Colonic mucosa (tissue), 4 donors: ENCODE data around the gene CDKN2D. TPM values are rescaled to one million over a fixed set of nuclear protein-coding genes. Genes with fewer than 3 reads are reported as not detected.
A peak's percentile ranks its signal among the peaks of the same experiment; 100 is the strongest.

Experiments used
- DNase-seq: peaks from one replicate; pipeline ENCODE4 v3.0.0-alpha.2; 2020
- H3K27ac ChIP-seq: fragments of 200-600 bp; one replicate; pipeline ENCODE4 v1.8.0; 2021
- H3K27me3 ChIP-seq: fragments of 200-600 bp; one replicate; pipeline ENCODE4 v1.8.0; 2021
- H3K36me3 ChIP-seq: fragments of 200-600 bp; one replicate; pipeline ENCODE4 v1.8.0; 2021
- H3K4me1 ChIP-seq: fragments of 200-600 bp; one replicate; pipeline ENCODE4 v1.8.0; 2021; ENCODE audit warnings: mild to moderate bottlenecking
- H3K4me3 ChIP-seq: fragments of 200-600 bp; one replicate; pipeline ENCODE4 v1.8.0; 2021
- H3K9ac ChIP-seq, 2 donors: one replicate each; pipeline ENCODE4 v1.7.0; 2013; ENCODE audit warnings: control low read depth in 2 of 2, low read depth in 2 of 2, low read length in 2 of 2
- H3K9me3 ChIP-seq: fragments of 200-600 bp; one replicate; pipeline ENCODE4 v1.8.0; 2021
- CTCF ChIP-seq: fragments of 200-600 bp; IDR thresholded peaks from one replicate; pipeline ENCODE4 v1.8.0; 2022; ENCODE audit warnings: antibody characterized with exemption, mild to moderate bottlenecking
- intact Hi-C: fragments of 100-400 bp; cut with DNase I; formaldehyde crosslinking; loops from one replicate; pipeline ENCODE4 v1.14.1; 2022
- total RNA-seq, 2 donors: library from RNA; stranded (reverse); fragmentation: NEBNext Ultra II Directional in 1 of 2; extraction: Animal tissue kit (Norgen Biotek cat#: 25700) in 1 of 2; gene quantifications; one replicate each; pipeline ENCODE4 v1.2.1, GENCODE V29; 2021
- donor health status: healthy.
- donor health status: DM: no; HTN: no; CAD: no.
- donor health status: DM: no; HTN: no; CAD: no.

CDKN2D gene
- total RNA-seq, 2 donors from 2014 or later = 11.1 to 13.4 TPM

- Histone ChIP-seq H3K4me1 (peaks cover 14% of the 10 kb centered on the region), H3K27me3 (no peaks in the 10 kb centered on the region), H3K9ac (peak overlapping the region in 1 of 2 donors; percentile 64), H3K27ac (peak overlapping the region; percentile 80), H3K36me3 (no peaks in the 10 kb centered on the region), H3K4me3 (peak overlapping the region; percentile 14), H3K9me3 (no peaks in the 10 kb centered on the region)
- peak; percentile 38 for DNase-seq
- no peak for TF ChIP-seq CTCF
- intact Hi-C loops = no loop called here
Measured at GRCh38 chr19:10566658-10567410, 1.9 kb downstream of the CDKN2D start.

- peaks cover 14% of the 10 kb centered on the region for H3K4me1 ChIP-seq
- DNase-seq = no peak
- peak overlapping the region; percentile 64 for H3K9ac ChIP-seq
- no peaks in the 10 kb centered on the region for H3K9me3 ChIP-seq
- no peaks in the 10 kb centered on the region for H3K27me3 ChIP-seq
- no peak for TF ChIP-seq CTCF
- peak overlapping the region; percentile 80 for H3K27ac ChIP-seq
- H3K36me3 ChIP-seq = no peaks in the 10 kb centered on the region
- intact Hi-C loops = no loop called here
- H3K4me3 ChIP-seq = peak overlapping the region; percentile 88
Measured at GRCh38 chr19:10566408-10566657, 2.4 kb downstream of the CDKN2D start.

GRCh38 chr19:10565567-10566407 lies 3.0 kb downstream of the CDKN2D start, which contains the start of gene KRI1:
TSS of gene KRI1 (minus strand) at chr19:10566010. CDS start at chr19:10565999, 11 bp downstream.
- no peak for TF ChIP-seq CTCF
- Histone ChIP-seq H3K36me3 (no peaks in the 10 kb centered on the region), H3K9me3 (no peaks in the 10 kb centered on the region), H3K9ac (peak within 1 kb of the TSS; percentile 87 to 93), H3K27ac (peak within 1 kb of the TSS; percentile 80), H3K4me1 (peaks cover 14% of the 10 kb centered on the region), H3K27me3 (no peaks in the 10 kb centered on the region), H3K4me3 (peak within 1 kb of the TSS; percentile 88)
- DNase-seq = peak; percentile 99
- intact Hi-C loops = no loop called here

GRCh38 chr19:10565028-10565566 lies 3.7 kb downstream of the CDKN2D start:
- peak overlapping the region; percentile 80 for H3K27ac ChIP-seq
- H3K4me3 ChIP-seq = peak overlapping the region; percentile 88
- peak overlapping the region; percentile 87 to 93 for H3K9ac ChIP-seq
- H3K4me1 ChIP-seq = peaks cover 14% of the 10 kb centered on the region
- peak; percentile 42 for DNase-seq
- no peaks in the 10 kb centered on the region for H3K27me3 ChIP-seq
- H3K9me3 ChIP-seq = no peaks in the 10 kb centered on the region
- no peak for TF ChIP-seq CTCF
- peaks cover under 1% of the 10 kb centered on the region for H3K36me3 ChIP-seq
- intact Hi-C loops = no loop called here

GRCh38 chr19:10562609-10563008 lies 6.2 kb downstream of the CDKN2D start:
- no peak overlapping the region for H3K9ac ChIP-seq
- DNase-seq = no peak
- H3K27me3 ChIP-seq = no peaks in the 10 kb centered on the region
- H3K27ac ChIP-seq = no peak overlapping the region
- H3K4me3 ChIP-seq = no peak overlapping the region
- peaks cover 5% of the 10 kb centered on the region for H3K36me3 ChIP-seq
- intact Hi-C loops = no loop called here
- no peaks in the 10 kb centered on the region for H3K9me3 ChIP-seq
- no peak for TF ChIP-seq CTCF
- H3K4me1 ChIP-seq = peaks cover 7% of the 10 kb centered on the region
